CD4-positive, alpha-beta T cell treated with Interleukin-4 for 4 hours (primary cell): ENCODE results near the gene HECTD3.
"Not testable (repeated sequence)": the region's sequence is repeated elsewhere in the genome, so short reads cannot be mapped to it uniquely, and the experiment has no call there.

Experiments used
- DNase-seq: peaks from one replicate; pipeline ENCODE4 v3.0.0-alpha.2; 2020

HECTD3 gene

DNA sequence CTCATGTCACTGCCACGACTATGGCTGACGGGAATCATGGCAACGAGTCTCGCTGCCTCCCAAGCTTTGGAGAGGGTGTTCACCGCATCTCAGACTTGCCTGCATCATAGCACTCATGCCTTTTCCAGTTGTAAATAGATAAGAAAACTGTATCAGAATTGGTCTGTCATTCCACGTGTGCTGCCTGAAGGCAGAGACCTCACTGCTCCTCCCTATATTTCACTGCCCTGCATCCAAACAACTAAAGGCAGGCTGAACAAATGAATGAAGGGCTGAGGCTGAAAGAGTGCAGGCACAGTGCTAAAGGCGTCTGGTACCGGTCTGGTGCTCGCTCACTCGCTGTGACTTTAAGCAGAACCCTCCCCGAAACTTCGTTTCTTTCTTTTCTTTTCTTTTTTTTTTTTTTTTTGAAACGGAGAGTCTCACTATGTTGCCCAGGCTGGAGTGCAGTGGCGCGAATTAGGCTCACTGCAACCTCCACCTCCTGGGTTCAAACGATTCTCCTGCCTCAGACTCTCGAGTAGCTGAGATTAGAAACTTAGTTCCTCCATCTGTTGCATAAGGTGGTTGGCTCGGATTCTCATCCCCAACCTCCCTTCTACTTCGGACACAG is 25.3 kb downstream of the HECTD3 start:
- no peak for DNase-seq

- not testable (repeated sequence) for DNase-seq
Observed at GRCh38 chr1:44977372-44977771, 33.8 kb downstream of the HECTD3 start.

DNA sequence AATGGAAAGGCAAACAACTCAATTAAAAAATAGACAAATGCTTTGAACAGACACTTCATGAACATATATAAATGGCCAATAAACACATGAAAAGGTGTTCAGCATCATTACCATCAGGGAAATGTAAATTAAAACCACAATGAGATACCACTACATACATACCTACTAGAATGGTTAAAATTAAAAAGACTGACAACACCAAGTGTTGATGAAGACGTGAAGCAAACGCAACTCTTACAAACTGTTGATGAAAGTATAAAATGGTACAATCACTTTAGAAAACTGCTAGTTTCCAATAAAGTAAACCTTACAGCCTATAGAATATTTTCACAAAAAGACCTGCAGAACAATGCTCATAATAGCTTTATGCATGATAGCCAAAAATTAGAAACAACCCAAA is 34.9 kb downstream of the HECTD3 start:
- no peak for DNase-seq

DNA sequence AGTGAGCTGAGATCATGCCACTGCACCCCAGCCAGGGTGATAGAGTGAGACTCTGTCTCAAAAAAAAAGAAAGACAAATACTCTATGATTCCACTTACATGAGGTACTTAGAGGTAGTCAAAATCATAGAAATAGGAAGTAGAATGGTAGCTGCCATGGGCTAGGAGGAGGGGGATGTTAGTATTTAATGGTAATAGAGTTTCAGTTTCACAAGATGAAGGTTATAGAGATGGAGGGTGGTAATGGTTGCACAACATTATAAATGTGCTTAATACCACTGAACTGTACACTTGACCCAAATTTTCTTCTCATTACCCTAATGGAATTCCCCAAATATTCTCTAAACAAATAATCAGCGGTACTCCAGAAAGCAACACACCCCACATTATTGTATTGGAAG is 37.5 kb downstream of the HECTD3 start:
- no peak for DNase-seq

DNA sequence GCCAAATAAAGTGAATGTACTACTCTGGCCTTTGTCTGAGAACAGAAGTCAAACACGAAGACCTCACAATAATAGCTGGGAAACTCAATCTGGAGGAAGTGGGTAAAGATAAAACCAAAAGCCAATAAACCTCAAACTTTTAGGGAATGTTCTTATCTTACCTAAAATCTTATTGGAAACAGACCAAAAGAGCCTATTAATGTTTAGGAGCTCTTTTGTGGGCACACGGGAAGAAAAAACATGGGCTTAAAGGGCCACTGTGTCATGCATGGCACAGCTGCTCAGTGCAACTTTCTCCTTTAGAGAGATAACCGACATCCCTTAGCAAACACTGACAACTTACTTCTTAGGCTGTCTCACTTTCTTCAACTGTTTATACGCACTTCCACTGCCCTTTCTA is 40.8 kb downstream of the HECTD3 start:
- no peak for DNase-seq

GRCh38 chr1:44964396-44964795 is 46.7 kb downstream of the HECTD3 start:
- no peak for DNase-seq

DNA sequence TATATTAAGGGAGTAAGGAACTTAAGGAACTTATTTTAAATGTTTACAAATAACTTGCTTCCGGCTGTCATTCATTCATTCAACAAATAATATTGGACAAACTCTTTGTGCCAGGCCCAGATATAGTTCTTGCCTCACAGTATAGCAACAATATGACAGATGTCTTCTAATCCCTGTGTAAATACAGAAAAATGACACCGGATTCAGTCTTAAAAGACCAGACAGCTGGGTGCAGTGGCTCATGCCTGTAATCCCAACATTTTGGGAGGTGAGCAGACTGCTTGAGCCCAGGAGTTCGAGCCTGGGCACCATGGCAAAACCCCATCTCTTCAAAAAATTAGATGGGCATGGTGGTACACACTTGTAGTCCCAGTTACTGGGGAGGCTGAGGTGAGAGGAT is 48.4 kb downstream of the HECTD3 start:
- DNase-seq, result no peak

DNA sequence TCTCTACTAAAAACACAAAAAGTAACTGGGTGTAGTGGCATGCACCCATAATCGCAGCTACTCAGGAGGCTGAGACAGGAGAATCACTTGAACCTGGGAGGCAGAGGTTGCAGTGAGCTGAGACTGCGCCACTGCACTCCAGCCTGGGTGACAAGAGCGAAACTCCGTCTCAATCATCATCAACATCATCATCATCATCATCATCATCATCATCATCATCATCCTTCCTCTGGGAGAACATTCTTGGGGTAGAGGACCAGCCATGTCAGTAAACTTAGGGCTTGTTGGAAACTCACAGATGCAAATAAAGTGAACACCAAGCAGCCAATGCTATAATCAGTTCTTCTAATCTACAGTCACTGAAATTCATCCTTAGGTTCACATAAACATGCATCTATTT is 49.1 kb downstream of the HECTD3 start:
- not testable (repeated sequence) for DNase-seq

DNA sequence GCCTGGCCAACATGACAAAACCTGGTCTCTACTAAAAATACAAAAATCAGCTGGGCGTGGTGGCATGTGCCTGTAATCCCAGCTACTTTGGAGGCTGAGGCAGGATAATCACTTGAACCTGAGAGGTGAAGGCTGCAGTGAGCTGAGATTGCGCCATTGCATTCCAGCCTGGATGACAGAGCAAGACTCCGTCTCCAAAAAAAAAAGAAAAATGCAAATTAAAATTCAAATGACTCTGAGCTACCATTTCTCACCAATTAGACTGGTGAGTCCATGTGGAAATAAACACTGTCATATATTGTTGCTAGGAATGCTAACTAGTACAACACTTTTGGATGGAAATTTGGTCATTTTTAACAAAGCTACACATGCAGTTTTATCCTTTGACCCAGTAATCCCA is 53.6 kb downstream of the HECTD3 start:
- DNase-seq, result not testable (repeated sequence)

- DNase-seq, result not testable (repeated sequence)
Observed at GRCh38 chr1:44956077-44956476, 55.0 kb downstream of the HECTD3 start.
